22Rv1 (cell line): ENCODE measurements around the gene C3orf20.

Source experiments
- CTCF ChIP-seq: fragments of 450-650 bp; IDR thresholded peaks from 2 replicates; pipeline ENCODE4 v1.5.1; 2017; ENCODE audit warnings: mild to moderate bottlenecking
- ZFX ChIP-seq: fragments of 450-650 bp; IDR thresholded peaks from 2 replicates; pipeline ENCODE4 v1.6.1; 2017; ENCODE audit warnings: antibody characterized with exemption, borderline replicate concordance

GRCh38 chr3:14789640-14790285, 114.8 kb downstream of the C3orf20 start:
- TF ChIP-seq CTCF: no peak
- no peak for TF ChIP-seq ZFX
